GM19468 (cell line): ENCODE results near the gene MYO7B.

Experiments used
- ATAC-seq: cut with Tn5 transposase; IDR thresholded peaks from one replicate; pipeline ENCODE4 v1.9.1; 2021; ENCODE audit warnings: mild to moderate bottlenecking, moderate library complexity, moderate number of reproducible peaks; ENCODE audit not compliant: unreplicated experiment; ENCODE audit errors: extremely low read depth

The MYO7B gene

DNA sequence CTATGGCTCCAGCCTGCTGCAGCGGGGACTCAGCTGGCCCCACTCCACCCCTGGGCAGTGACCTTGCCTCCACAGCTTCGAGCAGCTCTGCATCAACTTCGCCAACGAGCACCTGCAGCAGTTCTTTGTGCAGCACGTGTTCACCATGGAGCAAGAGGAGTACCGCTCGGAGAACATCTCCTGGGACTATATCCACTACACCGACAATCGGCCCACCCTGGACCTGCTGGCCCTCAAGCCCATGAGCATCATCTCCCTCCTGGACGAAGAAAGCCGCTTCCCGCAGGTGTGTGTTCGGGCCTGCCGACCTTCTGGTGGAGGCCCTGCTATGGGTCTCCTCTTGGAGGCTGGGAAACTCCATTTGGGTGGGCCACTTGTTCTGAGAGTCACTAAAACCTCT is 48.6 kb downstream of the MYO7B start:
- ATAC-seq, result no peak

DNA sequence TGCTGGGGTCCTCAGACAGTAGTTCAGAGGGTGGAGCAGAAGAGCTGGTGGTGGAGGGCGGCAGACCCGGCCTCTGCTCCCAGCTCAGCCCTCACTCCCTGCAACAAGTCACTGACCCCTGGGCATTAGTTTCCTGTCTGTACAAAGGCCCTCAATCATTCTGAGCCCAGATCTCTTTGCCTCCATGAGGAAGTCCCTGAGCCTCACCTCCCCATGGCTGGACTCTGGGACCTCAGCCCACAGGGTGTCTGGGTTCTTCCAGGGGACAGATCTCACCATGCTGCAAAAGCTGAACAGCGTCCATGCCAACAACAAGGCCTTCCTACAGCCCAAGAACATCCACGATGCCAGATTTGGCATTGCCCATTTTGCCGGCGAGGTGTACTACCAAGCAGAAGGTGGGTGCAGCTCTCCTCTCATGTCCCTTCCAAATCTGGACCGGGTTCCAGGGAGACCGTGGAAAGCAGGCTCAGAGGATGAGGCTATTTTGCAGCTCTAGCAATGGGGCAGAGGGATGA is 49.1 kb downstream of the MYO7B start:
- no peak for ATAC-seq

GRCh38 chr2:127585270-127585807 is 49.9 kb downstream of the MYO7B start:
- ATAC-seq, result no peak

DNA sequence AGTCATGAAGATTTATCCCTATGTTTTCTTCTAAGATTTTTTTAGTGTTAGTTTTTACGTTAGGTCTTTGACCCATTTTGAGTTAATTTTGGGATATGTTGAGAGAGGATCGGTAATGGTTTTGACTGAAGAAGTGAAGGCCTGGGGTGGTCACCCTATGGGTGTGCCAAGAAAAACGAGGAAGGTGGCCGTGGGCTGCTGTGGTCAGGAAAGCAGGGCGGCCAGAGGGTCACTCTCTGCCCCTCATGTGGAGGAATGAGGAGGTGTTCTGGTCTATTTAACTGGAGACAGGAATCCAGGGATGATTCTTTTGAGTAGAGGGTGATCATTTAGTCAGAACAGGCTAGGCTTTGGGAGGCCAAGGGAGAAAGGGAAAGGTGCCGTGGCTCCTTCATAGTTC is 50.7 kb downstream of the MYO7B start:
- ATAC-seq, result no peak

DNA sequence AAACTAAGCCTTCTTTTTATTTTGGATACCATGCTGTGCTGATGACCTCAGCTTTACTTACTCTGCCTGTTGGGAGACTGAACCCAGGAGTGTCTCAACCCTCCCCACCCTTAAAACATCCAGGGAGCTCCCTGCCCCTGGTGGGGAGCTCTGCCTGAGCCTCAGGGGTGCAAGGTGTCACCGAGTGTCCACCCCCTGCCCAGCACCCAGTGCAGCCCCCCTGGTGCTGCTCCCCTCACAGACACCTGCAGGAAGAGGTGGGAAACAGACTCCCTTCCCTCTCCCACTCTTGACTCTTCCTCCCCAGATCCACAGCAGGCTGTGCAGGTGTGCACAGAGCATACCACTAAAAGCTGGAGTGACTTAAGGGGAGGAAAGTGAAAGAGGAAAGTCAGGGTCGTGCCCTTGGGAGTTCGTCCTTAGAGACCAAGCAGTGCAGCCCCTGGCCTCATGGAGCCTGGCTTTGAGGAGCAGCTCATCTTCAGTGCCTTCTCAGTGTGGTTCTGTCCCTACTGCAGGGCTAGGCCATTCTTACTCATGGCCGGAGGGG is 51.3 kb downstream of the MYO7B start:
- no peak for ATAC-seq

DNA sequence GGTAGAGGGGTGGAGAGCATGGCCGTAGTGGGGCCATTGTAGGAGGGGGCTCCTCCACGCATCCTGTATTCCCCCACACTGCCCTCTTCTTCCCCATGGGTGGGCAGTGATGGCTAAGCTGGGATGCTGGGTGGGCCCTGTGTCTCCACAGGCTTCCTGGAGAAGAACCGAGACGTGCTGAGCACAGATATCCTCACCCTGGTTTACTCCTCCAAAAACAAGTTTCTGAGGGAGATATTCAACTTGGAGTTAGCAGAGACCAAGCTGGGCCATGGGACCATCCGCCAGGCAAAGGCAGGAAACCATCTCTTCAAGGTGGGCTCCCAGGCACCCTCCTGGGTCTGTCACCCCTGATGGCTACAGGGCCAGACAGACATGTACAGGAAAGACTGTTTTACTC is 52.8 kb downstream of the MYO7B start:
- ATAC-seq, result no peak

DNA sequence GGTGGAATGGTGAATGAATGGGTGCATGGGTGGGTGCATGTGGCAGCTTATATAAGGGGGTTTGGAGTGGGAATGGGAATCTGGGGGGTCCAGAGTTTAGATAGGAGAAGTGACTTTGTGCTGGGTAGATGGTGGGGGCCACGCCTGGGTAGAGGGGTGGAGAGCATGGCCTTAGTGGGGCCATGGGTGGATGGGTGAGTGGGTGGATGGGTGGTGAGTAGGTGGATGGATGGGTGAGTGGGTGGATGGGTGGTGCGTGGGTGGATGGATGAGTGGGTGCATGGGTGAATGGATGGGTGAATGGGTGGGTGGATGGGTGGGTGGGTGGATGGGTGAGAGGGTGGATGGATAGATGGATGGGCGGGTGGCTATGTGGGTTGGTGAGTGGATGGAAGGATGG is 53.9 kb downstream of the MYO7B start:
- ATAC-seq, result no peak

GRCh38 chr2:127589841-127590240 is 54.4 kb downstream of the MYO7B start:
- ATAC-seq, result no peak

DNA sequence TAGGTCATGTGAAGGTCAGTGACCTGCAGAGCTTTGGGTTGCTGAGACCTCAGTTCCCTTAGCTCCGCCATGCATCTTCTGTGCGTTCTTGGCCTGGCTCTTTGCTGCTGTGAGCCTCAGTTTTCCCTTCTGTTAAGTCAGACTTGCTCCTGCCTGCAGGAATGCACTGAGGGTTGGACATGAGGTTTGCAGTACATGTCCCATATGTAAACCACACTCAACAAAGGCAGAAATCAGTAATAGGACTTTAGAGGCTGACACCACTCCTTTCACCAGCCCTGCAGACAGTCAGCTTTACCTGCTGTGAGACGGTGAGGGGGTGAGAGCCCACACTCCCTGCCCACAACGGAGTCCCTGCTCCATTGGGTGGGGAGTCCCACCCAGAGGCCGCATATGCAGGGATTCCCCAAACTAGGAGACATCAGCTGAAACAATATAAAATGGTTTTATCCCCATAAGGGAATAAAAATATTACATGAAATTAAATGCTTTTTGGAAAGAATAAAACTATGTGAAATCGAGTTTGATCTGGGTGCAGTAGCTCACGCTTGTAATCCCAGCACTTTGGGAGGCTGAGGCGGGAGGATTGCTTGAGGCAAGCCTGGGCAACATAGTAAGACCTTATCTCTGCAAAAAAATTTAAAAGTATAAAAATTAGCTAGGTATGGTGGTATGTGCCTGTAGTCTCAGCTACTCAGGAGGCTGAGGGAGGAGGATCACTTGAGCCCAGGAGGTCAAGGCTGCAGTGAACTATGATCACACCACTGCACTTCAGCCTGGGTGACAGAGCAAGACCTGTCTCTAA is 55.1 kb downstream of the MYO7B start:
- ATAC-seq, result no peak

DNA sequence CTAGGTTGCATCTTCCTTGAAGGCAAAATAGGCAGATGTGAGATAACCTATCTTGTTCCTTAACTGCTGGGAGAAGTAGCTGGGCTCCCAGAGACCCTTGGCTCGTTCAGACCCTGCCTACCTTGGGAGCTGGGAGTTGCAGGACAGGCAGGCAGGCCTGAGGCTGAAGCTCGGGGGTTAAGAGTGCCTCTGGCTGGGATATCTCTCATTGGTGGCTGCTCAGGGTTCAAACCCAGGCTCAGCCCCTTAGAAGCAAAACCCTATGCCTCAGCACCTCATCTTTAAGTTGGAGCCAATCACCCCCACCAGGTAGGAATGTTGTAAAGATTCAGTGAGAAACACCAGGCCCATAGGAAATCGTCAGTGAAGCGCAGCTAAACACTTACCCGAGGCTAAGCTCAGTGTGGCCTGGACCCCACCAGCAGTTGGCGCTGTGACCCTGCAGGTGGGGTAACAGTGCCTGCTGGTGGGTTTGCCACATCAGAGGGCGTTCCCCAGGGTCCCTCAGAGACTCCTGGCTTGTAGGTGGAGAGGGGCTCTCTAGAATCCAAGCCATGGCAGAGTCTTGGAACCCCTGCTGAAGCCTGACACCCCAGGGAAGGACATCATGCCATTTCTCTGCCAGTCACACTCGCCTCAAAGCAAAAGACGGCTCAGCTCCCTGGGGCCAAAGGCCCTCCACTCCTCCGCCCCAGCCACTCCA is 55.9 kb downstream of the MYO7B start:
- ATAC-seq, result peak; percentile 68

DNA sequence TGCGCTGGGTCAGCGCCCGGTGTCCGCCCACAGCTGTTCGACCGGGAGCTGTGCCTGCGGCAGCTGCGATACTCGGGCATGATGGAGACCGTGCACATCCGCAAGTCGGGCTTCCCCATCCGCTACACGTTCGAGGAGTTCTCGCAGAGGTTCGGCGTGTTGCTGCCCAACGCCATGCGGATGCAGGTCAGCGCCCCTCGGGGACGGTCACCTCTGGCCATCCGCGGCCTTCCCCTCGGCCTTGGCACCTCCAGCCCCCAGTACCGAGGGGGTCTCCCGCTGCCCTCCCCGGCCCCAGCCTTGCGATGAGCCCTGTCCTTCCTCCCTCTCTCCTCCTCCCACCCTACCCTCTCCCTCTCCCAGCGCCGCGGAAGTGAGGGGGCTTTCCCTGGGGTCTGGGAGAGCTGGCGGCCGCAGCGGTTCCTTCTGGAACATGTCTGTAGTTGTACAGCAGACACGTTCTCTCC is 57.3 kb downstream of the MYO7B start:
- ATAC-seq, result no peak

- ATAC-seq, result no peak
Observed at GRCh38 chr2:127593228-127594115, 58.0 kb downstream of the MYO7B start.

GRCh38 chr2:127594116-127594591 is 58.7 kb downstream of the MYO7B start:
- no peak for ATAC-seq

- no peak for ATAC-seq
Observed at GRCh38 chr2:127596311-127597045, 61.0 kb downstream of the MYO7B start.

DNA sequence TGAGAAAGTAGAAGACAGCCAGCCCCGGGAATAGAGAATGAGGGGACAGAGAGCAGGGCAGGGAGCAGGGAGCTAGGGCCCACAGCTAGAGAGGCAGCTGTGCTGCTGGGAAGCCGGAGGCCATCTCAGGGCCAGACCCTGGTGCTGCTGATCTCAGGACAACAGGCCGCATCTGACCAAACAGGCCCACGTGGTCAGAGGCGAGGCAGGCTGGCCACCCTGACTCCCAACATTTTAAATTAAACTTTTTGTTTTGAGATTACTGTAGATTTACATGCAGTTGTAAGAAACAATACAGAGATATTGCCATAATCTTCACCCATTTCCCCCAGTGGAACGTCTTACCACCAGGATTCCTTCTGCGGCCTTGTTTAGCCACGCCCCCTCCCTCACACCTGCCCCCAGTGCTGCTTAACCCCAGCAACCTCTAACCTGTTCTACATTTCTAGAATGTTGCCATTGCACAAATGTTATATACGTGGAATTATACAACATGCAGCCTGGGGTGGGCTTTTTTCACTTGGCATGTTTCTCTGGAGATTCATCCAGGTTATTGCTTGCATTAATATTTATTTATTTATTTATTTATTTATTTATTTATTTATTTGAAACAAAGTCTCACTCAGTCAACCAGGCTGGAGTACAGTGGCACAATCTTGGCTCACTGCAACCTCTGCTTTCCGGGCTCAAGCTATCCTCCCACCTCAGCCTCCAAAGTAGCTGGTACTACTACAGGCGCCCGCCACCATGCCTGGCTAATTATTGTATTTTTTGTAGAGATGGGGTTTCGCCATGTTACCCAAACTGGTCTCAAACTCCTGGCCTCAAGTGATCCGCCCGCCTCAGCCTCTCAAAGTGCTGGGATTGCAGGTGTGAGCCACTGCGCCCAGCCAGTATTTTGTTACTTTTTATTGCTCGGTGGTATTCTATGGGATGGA is 61.8 kb downstream of the MYO7B start:
- no peak for ATAC-seq

DNA sequence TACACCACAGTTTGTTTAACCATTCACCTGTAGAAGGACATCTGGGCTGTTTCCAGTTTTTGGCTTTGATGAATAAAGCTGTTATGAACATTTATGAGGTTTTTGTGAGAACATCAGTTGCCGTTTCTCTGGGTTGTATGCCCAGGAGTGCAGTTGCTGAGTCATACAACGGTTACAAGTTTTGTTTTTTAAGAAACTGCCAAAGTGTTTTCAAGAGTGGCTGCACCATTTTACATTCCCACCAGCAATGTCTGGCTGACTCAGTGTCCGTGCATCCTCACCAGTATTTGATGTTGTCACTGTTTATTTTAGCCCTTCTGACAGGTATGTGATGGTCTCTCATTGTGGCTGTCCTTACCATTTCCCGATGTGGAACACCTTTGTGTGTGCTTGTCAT is 62.5 kb downstream of the MYO7B start:
- no peak for ATAC-seq

DNA sequence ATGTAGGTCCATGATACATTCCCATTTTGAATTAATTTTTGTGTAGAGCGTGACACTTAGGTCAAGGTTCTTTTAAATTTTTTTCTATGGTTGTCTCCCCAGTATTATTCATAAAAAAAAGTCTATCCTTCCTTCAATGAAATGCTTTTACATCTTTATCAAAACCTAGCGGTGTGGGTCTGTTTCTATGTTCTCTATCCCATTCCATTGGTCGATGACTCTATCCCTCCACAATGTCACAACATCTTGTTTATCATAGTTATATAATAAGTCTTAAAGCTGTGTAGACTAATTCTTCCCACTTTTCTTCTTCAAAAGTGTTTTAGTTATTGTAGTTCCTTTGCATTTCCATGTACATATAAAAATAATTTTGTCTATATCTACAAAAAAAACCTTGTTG is 63.2 kb downstream of the MYO7B start:
- no peak for ATAC-seq

DNA sequence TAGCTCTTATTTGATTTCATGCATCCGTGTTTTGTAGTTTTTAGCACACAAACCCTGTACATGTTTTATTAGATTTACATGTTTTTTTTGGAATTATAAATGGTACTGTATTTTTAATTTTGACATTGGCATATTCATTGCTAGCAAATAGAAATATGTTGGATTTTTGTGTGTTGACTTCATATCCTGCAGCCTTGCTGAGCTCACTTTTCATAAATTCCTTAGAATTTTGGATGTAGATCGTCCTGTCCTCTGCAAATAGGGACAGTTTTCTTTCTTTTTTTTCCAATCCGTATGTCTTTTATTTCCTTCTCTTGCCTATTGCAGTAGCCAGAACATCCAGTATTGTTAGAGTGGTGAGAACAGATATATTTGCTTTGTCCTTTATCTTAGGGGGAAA is 63.7 kb downstream of the MYO7B start:
- ATAC-seq, result no peak
